Measurements from ENCODE around the gene NFE2.

Gene NFE2

GRCh38 chr12:54251667-54252284 is 49.0 kb downstream of the NFE2 start:
- no peak for DNase-seq (ENCODE audit: low read depth in 3 of 3)

GRCh38 chr12:54249489-54249888 is 51.3 kb downstream of the NFE2 start:
- DNase-seq (ENCODE audit: low read depth in 3 of 3) = no peak

- DNase-seq (ENCODE audit: low read depth in 3 of 3) = no peak
Observed at GRCh38 chr12:54246011-54246641, 54.7 kb downstream of the NFE2 start.
